ENCODE data around the gene RNH1. TPM values are rescaled to one million over a fixed set of nuclear protein-coding genes. Genes with fewer than 3 reads are reported as not detected.

The RNH1 gene
- total and polyA plus RNA-seq, 2 of the 8 experiments (the other 6 are each of a cell fraction or from before 2014, with no cell fraction given) = 48.7 to 49.8 TPM

GRCh38 chr11:555227-555779 is 48.3 kb upstream of the RNH1 start:
- Histone ChIP-seq H3K14ac (ENCODE audit: insufficient read length) (no peak overlapping the region), H3K4me3 (ENCODE audit: extremely low read depth in 1 of 4, insufficient read depth in 2 of 4, low read depth in 3 of 4, low read length in 4 of 4) (peak overlapping the region; percentile 42 to 83 (median 56)), H2AK5ac (ENCODE audit: low read depth, low read length) (no peak overlapping the region), H3K36me3 (ENCODE audit: control insufficient read depth in 2 of 4, insufficient read depth in 4 of 4, low read length in 3 of 4) (no peaks in the 10 kb centered on the region), H2BK12ac (ENCODE audit: low read depth, low read length) (no peak overlapping the region), H3K9ac (replicated peaks in 1 of 4; ENCODE audit: extremely low read depth in 1 of 4, low read depth in 3 of 4, low read length in 3 of 4) (no peak overlapping the region), H3K4ac (replicated peaks; ENCODE audit: insufficient read length, low read depth, low read length) (no peak overlapping the region), H2BK5ac (ENCODE audit: low read depth, low read length) (no peak overlapping the region), H3K79me2 (ENCODE audit: control insufficient read depth in 1 of 2, insufficient read depth in 2 of 2, low read length in 2 of 2) (no peaks in the 10 kb centered on the region), H3K9me3 (ENCODE audit: insufficient read depth in 2 of 2, low read depth in 1 of 2, low read length in 1 of 2) (no peaks in the 10 kb centered on the region), H3K23me2 (ENCODE audit: low read depth, low read length) (peaks cover 13% of the 10 kb centered on the region; the same call in 1 of the 2 replicates), H3K4me1 (replicated peaks in 1 of 4; ENCODE audit: control insufficient read depth in 3 of 4, insufficient read depth in 4 of 4, low read length in 3 of 4) (peaks cover 0 to 30% (median 8%) of the 10 kb centered on the region in 4 experiments; a peak in 5 of 7 replicates), H4K5ac (ENCODE audit: insufficient read length, low read depth, low read length) (no peak overlapping the region), H2BK15ac (ENCODE audit: low read length) (no peak overlapping the region), H3K27ac (ENCODE audit: low read depth, low read length) (no peak overlapping the region), H2BK120ac (replicated peaks; ENCODE audit: low read depth, low read length) (no peak overlapping the region), H4K91ac (replicated peaks; ENCODE audit: insufficient read length, low read length) (no peak overlapping the region), H3K18ac (ENCODE audit: extremely low read depth, low read length) (peak overlapping the region; percentile 87), H4K20me1 (replicated peaks in 1 of 2; ENCODE audit: control insufficient read depth in 1 of 2, insufficient read depth in 2 of 2, low read length in 2 of 2) (peaks cover 0 to 3% of the 10 kb centered on the region in 2 experiments), H2AFZ (ENCODE audit: low read length) (no peak overlapping the region), H3K23ac (ENCODE audit: insufficient read length) (no peak overlapping the region), H2BK20ac (ENCODE audit: low read length) (no peak overlapping the region), H3K27me3 (replicated peaks in 1 of 4; ENCODE audit: control insufficient read depth in 3 of 4, extremely low read depth in 1 of 4, insufficient read depth in 3 of 4, low read length in 3 of 4) (peaks cover 13 to 29% (median 26%) of the 10 kb centered on the region in 4 experiments), H3K56ac (replicated peaks; ENCODE audit: insufficient read length, low read depth, low read length) (no peak overlapping the region), H3K79me1 (ENCODE audit: low read depth, low read length) (no peaks in the 10 kb centered on the region), H4K8ac (ENCODE audit: extremely low read depth, insufficient read depth, low read length) (no peak overlapping the region; the same call in 1 of the 2 replicates), H3K4me2 (ENCODE audit: insufficient read depth in 1 of 2, low read depth in 2 of 2, low read length in 2 of 2) (peak overlapping the region; percentile 66 to 95)
- WGBS, 2 experiments (ENCODE audit: extremely low coverage in 1 of 2, insufficient coverage in 1 of 2, insufficient read length in 1 of 2, insufficient replicate concordance in 2 of 2, low coverage in 1 of 2, low lambda C conversion rate in 2 of 2, missing lambda C conversion rate in 1 of 2) = 0% methylated on average over 3 of the region's 57 CpGs; no CpG with 5 or more reads in 1 of the 2 experiments
- FAIRE-seq (no peak), DNase-seq (ENCODE audit: low read depth in 1 of 2, low spot score in 2 of 2) (peak in 1 of 2 experiments; percentile 78)
- CTCF ChIA-PET (ENCODE audit: partially characterized antibody) = interaction anchor here (0.8 to 3.8 kb wide), 14 partner anchors 8 to 198 kb away, joined by 3 to 21 read pairs (median 4); partner anchors contain the start of gene RNH1
- POLR2A ChIA-PET (ENCODE audit: partially characterized antibody) = interaction anchor here (0.6 to 1.5 kb wide), 6 partner anchors 13 to 242 kb away, joined by 3 to 4 read pairs (median 3); partner anchors contain the start of gene PHRF1
- TF ChIP-seq TAF7 (optimal IDR thresholded peaks at IDR 0.05; ENCODE audit: borderline replicate concordance, low read depth, low read length) (no peak), CHD1 (IDR thresholded peaks at IDR 0.05; ENCODE audit: low read depth, low read length) (no peak), KDM4A (IDR thresholded peaks at IDR 0.05; ENCODE audit: low read depth, low read length, severe bottlenecking) (peak; percentile 61), CTBP2 (IDR thresholded peaks at IDR 0.05; ENCODE audit: borderline replicate concordance, insufficient read depth, insufficient read length, low read length) (no peak), EZH2 (IDR thresholded peaks at IDR 0.05; ENCODE audit: low read depth, low read length, severe bottlenecking) (no peak), FOSL1 (IDR thresholded peaks at IDR 0.05; ENCODE audit: insufficient read depth, low read depth, low read length) (no peak), TEAD4 (IDR thresholded peaks at IDR 0.05; ENCODE audit: low read depth, low read length) (no peak), ZNF274 (IDR thresholded peaks at IDR 0.05; ENCODE audit: borderline replicate concordance, extremely low read depth, low read length) (no peak), BACH1 (IDR thresholded peaks at IDR 0.05; ENCODE audit: low read length) (0 out of 2 replicates have a peak, but pooled peaks have one; percentile 8), POLR2A (IDR thresholded peaks at IDR 0.05; ENCODE audit: control extremely low read depth in 1 of 2, low read depth in 2 of 2, low read length in 2 of 2) (no peak), RAD21 (IDR thresholded peaks at IDR 0.05 in 1 of 2, conservative IDR thresholded peaks at IDR 0.05 in 1 of 2; ENCODE audit: low read depth in 2 of 2, low read length in 2 of 2) (no peak)
- TF ChIP-seq, protein P1, sequence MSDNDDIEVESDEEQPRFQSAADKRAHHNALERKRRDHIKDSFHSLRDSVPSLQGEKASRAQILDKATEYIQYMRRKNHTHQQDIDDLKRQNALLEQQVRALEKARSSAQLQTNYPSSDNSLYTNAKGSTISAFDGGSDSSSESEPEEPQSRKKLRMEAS (IDR thresholded peaks at IDR 0.05) = no peak

Measured in H1 (cell line).